GM12865 (cell line): Measurements from ENCODE around the gene MKLN1.
"Not testable (repeated sequence)": the region's sequence is repeated elsewhere in the genome, so short reads cannot be mapped to it uniquely, and the experiment has no call there.

ENCODE experiments used
- DNase-seq: peaks from one replicate; pipeline ENCODE4 v3.0.0; 2010; ENCODE audit warnings: low read depth
- H3K4me3 ChIP-seq: 2 replicates; pipeline ENCODE4 v1.5.1; 2011; ENCODE audit warnings: mild to moderate bottlenecking, low read depth, low read length, control low read depth
- TF ChIP-seq, protein P1 (sequence below): IDR thresholded peaks from 2 replicates; pipeline ENCODE4 v1.5.1; 2011; ENCODE audit warnings: low read length, control low read depth, low read depth, inconsistent platforms; ENCODE audit not compliant: insufficient read depth; ENCODE audit errors: missing control alignments

Gene MKLN1

DNA sequence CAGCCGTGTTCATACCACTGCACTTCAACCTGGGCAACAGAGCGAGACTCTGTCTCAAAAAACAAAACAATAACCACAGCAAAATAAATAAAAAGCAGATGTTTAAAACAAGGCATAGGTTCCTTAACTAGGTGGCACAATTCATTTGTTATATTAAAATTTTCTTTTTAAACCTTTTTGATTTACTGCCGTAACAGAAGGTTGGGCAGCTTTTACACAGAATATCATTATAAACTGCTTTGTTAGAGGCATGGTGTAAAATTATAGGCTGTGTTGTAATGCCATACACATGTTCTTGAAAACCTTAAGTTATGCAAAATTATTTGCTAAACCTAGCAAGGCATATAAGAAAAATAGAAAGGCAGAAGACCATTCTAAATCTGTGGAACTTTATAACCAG is 84.4 kb downstream of the MKLN1 start:
- no peak for DNase-seq
- no peak overlapping the region for H3K4me3 ChIP-seq
- TF ChIP-seq, protein P1, sequence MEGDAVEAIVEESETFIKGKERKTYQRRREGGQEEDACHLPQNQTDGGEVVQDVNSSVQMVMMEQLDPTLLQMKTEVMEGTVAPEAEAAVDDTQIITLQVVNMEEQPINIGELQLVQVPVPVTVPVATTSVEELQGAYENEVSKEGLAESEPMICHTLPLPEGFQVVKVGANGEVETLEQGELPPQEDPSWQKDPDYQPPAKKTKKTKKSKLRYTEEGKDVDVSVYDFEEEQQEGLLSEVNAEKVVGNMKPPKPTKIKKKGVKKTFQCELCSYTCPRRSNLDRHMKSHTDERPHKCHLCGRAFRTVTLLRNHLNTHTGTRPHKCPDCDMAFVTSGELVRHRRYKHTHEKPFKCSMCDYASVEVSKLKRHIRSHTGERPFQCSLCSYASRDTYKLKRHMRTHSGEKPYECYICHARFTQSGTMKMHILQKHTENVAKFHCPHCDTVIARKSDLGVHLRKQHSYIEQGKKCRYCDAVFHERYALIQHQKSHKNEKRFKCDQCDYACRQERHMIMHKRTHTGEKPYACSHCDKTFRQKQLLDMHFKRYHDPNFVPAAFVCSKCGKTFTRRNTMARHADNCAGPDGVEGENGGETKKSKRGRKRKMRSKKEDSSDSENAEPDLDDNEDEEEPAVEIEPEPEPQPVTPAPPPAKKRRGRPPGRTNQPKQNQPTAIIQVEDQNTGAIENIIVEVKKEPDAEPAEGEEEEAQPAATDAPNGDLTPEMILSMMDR = no peak

DNA sequence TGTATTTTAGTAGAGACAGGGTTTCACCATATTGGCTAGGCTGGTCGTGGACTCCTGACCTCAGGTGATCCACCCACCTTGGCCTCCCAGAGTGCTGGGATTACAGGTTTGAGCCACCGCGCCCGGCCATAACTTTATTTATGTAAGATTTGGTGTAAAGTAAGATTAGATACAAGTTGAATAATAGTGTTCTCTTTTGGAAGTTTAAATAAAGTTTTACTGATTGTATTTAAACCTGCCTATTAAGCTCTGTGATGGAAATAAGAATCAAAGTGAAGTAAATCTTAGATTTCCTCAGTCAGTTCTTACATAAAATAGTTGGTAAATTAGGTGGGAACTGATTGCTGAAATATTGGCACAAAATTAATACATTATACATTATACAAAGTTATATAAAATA is 86.0 kb downstream of the MKLN1 start:
- TF ChIP-seq, protein P1 = no peak
- no peak for DNase-seq
- no peak overlapping the region for H3K4me3 ChIP-seq

DNA sequence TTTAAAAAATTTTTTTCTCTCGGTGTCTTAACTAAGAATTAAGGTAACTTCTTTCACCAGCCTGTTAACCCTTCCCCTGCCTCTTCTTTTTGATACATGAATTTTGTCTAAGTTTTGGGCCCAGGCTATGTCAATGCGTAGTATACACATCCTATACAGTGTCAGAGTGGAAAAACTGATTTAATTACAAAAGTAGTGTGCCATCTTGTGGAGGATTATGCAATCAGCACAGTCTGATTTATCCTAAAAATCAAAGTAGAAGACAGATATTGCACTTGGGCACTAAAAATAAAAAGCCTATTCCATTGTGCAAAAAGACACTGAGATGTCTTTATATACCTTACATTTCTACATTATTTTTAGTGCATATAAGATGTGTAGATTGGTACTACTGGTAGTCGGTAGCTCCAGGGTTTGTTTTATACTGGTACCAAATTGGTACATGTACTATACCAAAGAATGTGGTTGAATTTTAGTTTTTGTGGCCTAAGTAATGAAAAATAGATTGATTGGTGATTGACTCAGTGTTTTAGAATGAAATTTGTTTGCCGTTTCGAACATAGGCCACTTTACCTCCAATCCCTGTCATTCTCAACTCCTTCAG is 96.6 kb downstream of the MKLN1 start:
- no peak overlapping the region for H3K4me3 ChIP-seq
- peak; percentile 53 for DNase-seq

DNA sequence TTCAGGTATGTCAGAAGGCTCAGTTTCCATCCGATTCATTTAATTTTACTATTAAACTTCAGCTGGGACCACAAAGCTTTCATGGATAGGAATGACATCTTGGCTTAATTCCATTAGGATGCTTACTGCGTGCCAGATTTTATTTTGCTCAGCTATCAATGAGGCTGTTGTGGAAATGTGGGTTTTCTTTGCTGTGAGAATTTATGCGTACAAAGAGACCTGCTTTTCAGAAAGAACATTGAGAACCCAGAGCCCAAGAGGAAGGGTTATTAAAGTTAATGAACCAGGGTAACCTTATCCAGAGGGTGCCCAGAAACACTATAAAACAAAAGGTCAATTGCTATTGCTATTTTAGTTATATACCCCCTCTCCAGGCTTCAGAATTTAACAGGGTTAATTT is 98.3 kb downstream of the MKLN1 start:
- TF ChIP-seq, protein P1 = no peak
- DNase-seq = no peak
- no peak overlapping the region for H3K4me3 ChIP-seq

More for the DNA sequence above, 96.6 kb downstream of the MKLN1 start:
- TF ChIP-seq, protein P1 = peak; percentile 42

DNA sequence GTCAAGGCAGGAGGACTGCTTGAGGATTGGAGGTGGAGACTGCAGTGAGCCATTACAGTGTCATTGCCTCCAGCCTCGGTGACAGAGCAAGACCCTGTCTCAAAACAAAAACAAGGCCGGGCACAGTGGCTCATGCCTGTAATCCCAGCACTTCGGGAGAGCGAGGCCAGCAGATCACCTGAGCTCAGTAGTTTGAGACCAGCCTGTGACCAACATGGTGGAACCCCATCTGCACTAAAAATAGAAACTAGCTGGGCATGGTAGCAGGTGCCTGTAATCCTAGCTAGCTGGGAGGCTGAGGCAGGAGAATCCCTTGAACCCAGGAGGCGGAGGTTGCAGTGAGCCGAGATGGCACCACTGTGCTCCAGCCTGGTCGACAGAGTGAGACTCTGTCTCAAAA is 103.2 kb downstream of the MKLN1 start:
- not testable (repeated sequence) for DNase-seq, H3K4me3 ChIP-seq

DNA sequence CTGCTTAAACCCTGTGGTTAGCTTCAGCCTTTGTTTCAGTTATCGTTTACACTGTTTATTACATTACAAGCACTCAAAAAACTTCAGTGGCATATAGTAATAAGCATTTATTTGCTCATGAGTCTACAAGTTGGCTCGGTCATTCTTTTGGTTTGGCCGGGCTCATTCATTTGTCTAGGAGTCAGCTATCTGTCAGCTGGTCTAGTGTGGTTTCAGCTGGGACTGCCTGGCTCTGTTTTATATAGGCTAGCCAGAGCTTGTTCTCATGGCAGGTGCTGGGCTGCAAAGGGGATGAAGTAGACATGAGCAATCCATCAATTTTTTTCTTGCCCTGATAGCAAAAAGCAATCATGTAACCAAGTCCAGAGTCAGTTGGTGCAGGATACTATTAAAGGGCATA is 103.6 kb downstream of the MKLN1 start:
- no peak overlapping the region for H3K4me3 ChIP-seq
- DNase-seq = no peak
- TF ChIP-seq, protein P1 = no peak

DNA sequence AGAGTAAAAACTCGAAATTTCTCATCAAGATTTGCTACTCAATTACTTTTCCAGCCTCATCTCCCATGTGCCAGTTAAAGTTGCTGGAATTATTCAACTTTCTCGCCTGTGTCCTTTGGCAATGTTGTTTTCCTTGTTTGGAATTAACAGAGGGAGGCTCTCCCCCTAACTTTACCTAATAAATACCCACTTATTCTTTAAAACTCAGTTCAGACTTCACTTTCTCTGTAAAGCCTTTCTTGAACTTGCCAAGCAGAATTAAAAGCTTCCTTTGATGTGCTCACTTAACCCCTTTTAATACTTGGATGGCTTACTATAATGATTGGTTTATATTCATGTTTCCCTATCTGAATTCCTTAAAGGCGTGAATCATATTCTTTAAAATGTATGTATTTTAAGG is 104.1 kb downstream of the MKLN1 start:
- no peak overlapping the region for H3K4me3 ChIP-seq
- DNase-seq = no peak
- TF ChIP-seq, protein P1 = no peak
